HG03460 (cell line): ENCODE measurements around the gene SYNE1.

ENCODE experiments used
- ATAC-seq: cut with Tn5 transposase; IDR thresholded peaks from one replicate; pipeline ENCODE4 v1.9.1; 2021; ENCODE audit not compliant: unreplicated experiment

Gene SYNE1

DNA sequence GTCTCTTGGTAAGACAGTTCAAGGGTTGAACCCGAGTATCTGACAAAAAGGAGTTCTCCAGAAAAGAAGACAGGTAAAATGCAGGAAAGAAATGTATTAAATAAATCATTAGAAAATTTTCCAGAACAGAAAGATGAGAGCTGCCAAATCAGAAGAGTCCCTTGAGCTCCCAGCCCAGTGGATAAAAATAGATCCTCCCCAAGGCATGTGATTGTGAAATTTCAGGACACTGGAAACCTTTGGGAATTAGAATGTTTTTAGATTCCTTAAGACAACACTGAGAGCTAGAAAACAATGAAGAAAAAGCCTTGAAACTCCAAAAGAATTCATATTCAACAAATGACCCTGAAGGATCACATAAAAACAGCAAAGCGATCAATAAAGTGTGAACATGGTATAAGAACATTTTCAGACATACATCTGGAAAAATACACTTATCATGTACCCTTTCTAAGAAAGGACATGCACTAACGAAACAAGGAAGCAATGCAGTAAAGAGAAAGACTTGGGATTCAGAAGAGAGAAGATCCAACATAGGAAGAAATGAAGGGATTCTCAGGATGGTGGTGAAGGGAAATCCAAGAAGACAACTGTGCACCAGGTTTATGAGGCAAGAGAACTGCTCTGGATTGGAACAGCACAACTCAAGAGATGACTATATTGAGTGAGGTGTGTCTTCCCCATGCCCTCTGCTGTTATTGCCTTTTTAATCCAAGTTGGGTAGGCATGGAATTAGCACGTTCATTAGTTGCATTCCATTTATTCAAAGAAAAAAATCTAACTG lies 390.4 kb downstream of the SYNE1 start:
- ATAC-seq, result no peak

GRCh38 chr6:152244998-152245630 lies 392.0 kb downstream of the SYNE1 start:
- ATAC-seq, result no peak

- no peak for ATAC-seq
Observed at GRCh38 chr6:152241013-152241766, 396.0 kb downstream of the SYNE1 start.

DNA sequence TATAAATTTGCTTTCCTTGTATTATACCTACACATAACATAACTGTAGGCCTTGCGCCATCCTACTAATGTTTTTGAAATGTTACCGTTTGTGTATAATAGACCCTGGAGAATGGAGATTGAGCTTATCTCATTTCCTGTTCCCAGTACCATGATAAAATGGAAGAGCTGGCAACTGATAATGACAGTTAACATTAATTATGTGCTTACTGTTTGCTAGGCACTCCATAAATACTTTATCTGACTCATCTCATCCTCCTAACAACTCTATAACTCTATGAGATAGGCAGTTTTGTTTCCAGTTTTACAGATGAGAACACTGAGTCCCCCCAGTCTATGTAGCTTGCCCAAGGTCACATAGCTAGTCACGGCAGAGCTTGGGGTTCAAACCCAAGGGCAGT lies 396.7 kb downstream of the SYNE1 start:
- no peak for ATAC-seq

DNA sequence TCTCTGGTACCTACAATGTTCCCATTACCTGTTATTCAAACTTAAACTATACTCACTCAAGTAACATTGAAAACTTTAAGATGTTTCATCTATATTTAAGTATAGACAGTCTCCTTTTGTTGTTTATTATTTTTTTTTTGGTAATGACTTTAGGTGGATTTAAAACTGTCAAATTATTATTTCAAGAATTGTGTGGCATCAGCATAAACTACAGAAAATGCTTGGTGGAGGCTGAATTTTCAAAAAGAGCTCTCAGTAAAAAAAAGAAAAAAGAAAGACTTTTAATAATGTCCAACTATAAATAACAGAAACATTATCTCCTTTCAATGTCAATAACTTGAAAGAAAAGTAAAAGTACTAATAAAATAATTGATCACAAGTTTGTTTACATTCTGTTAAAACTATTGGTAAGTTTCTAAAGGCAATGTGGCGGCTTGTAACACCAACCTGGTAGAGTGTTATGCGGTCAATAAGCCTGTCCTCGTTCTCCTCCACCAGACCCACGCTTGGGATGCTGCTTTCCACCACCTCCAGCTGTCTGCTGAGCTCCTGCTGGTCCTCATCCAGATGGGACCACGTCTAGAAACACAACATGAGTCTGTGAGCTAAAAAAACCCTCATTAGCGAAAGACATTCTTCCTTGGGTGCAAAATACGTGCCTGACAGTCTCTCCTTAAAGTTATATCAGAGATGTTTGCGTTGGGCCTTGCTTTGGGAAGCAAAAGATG lies 400.6 kb downstream of the SYNE1 start:
- ATAC-seq, result no peak

- ATAC-seq, result no peak
Observed at GRCh38 chr6:152233547-152234320, 403.4 kb downstream of the SYNE1 start.

GRCh38 chr6:152232501-152233151 lies 404.5 kb downstream of the SYNE1 start:
- no peak for ATAC-seq

GRCh38 chr6:152229330-152229729 lies 407.8 kb downstream of the SYNE1 start:
- no peak for ATAC-seq

DNA sequence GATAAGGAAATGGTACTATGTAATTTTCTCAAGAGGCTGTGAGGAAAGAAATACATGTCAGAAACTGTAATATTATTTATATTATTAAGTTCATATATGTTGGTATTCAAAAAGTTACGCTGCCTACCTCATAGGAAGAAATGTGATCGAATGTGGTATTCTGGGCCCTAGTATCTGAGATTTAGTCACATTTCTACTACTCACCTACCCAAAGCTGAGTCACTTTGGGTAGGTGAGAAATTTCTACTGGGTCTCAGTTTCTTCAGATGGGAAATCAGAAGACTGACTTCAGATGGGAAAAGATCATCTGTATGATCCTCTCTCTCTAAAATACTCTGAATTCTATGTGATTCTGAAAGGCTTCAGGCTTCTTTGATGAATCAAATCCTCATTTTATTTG lies 411.0 kb downstream of the SYNE1 start:
- no peak for ATAC-seq

DNA sequence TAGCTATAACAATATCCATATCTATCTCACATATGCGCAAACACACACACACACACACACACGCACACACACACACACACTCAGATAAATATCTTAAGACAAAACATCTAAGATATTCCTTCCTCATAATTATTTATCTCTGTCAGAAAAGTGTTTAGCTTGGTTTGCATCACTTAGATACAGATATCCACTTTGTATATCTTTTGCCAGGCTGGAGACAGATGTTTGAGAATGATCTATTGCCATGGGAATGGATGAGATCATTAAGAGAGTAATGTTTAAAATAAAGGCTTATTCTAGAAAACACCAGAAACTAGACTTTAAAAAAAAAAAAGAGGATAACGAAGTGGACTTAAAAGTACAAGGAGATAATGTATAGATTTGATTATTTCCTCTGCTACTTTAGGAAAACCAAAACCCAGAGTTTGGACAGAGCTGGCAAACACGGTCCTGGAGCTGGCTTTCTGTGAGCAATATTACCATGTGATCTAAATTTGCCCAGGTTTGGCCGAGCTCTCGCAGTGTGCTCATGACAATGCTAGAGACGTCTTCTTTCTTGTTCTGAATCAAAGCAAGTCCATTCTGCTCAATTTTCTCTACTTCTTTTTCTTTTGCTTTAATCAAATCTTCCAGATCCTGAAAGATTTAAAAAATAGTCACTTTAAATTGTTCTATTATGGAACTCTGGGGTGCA lies 411.8 kb downstream of the SYNE1 start:
- no peak for ATAC-seq

DNA sequence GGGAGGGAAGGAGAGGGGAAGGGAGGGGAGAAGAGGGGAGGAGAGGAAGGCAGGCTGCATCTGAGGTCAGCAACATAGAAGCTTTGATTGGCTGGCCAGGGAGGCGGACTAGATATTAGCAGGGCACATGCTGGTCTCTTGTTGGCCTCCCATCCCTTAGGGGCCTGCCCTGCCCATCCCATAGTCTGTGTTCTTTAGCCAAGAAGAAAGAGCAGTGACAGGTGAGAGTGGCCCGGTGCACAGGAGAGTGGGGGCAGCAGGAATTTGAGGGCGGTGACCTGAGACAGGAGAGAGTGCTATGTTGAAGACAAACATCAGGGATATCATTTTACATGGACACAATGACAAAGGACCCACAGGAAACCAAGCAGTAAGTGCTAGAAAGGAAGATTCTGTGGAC lies 413.5 kb downstream of the SYNE1 start:
- ATAC-seq, result no peak

GRCh38 chr6:152221806-152222628 lies 415.1 kb downstream of the SYNE1 start:
- ATAC-seq, result no peak

DNA sequence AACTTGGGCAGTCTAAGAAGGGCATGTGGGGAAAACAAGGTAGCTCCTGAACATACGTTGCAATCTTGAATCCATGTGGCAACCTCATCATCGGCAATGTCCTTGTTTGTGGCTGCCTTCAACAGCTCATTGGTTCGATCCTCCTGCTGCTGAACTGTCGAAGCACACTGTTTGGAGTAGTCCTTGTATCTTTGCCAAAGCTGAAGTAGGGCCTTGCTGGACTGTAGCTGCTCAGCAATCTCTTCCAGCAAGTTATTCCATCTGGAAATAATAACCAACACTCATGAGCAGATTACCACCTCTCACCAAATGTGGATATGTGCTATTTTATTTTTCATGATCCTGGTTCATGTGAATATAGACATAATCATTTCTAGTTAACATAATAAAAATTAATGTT lies 416.4 kb downstream of the SYNE1 start:
- ATAC-seq, result no peak

DNA sequence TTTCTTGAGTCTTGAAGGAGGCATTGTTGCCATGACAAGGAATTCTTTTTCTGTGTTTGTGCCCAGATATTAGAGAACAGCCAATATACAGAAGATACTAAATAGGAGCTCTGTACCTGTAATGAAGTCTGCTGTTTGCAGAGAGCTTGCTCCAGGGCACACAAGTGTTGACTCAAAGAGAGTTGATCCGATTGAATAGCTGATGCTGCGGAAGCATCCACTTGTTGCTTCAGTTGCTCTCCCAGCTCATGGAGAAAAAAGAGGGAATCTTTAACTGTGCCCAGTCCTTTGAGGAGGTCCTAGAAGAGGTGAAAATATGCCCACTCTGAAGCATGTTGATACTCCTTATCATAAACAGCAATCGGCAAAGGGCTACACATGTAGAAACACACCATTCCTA lies 418.3 kb downstream of the SYNE1 start:
- no peak for ATAC-seq

DNA sequence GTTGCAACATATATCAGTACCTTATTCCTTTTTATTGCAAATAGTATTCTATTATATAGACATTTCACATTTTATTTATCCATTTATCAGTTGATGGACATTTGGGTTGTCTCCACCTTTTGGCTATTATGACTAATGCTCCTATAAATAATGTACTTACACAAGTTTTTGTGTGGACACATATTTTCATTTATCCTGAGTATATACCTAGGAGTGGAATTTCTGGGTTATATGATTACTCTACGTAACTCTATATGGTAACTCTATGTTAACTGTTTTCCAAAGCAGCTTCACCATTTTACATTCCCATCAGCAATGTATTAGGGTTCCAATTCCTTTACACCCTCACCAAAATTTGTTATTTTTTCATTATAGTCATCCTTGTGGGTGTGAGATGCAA lies 424.7 kb downstream of the SYNE1 start:
- ATAC-seq, result no peak

DNA sequence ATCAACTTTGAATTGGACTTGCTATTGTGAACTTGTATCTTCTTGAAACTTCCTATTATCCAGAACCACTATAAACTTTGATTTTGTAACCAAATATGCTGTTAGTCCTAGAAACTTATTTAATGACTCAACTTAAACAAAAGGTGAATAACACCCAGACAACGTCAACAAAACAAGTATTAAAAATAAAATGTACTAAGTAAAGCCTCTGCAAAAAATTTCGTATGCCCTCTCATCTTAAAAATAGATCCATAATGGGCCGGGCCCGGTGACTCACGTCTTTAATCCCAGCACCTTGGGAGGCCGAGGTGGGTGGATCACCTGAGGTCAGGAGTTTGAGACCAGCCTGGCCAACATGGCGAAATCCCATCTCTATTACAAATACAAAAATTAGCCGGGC lies 428.0 kb downstream of the SYNE1 start:
- no peak for ATAC-seq

DNA sequence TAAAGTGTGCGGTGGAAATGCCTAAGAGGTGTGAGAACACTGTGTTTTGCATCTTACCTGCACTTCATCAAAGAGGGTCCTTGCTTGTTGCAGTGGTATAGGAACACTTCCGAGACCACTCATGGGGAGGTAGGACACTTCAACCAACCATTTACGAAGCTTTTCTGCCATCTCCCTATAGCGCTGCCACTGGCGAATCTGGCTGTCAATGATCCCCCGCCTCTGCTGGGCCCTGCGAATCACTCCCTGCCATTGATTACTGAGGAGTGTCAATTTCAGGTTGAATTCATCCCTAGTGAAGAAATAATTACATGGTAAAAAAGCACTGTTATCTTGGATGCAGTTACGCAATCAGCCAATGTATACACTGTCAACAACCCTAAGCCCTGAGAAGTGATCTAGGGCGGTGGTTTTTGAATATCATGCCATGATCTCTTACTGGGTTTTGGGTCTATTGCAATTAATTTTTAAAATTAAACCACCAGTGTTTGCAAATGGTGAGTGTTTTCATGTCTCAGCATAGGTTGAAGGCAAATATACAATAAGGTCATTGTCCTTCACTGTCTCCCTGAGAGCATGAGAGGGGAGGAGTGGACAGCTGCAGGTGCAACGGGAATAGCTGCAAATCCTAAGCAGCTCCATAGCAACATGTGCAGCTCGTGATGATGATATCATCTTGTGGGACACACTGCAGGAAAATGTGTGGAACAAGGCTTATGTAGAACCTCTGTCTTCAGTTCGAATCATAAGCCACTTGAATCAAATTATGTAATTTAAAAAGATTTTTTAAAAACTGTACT lies 429.0 kb downstream of the SYNE1 start:
- no peak for ATAC-seq
